Bronchial epithelial cell (primary cell): ENCODE results near the gene WT1. TPM values are rescaled to one million over a fixed set of nuclear protein-coding genes. Genes with fewer than 3 reads are reported as not detected.

Source experiments
- DNase-seq: peaks from one replicate; pipeline ENCODE4 v3.0.0-alpha.2; 2010; ENCODE audit warnings: low read depth
- FAIRE-seq: peaks from 2 replicates; lab custom pipeline; 2011; peaks lifted over from hg19 to GRCh38; lab: Jason Lieb, UNC
- H3K27me3 ChIP-seq: 2 replicates; pipeline ENCODE4 v1.5.1; 2011; ENCODE audit warnings: low read length; ENCODE audit not compliant: control insufficient read depth, insufficient read depth
- H3K36me3 ChIP-seq: 2 replicates; pipeline ENCODE4 v1.5.1; 2011; ENCODE audit warnings: low read length; ENCODE audit not compliant: control insufficient read depth, insufficient read depth
- H3K4me3 ChIP-seq: 2 replicates; pipeline ENCODE4 v1.5.1; 2011; ENCODE audit warnings: mild to moderate bottlenecking, low read depth, low read length, control low read depth
- total RNA-seq: library from RNA; depleted of rRNA; stranded (reverse); fragments of >200 nt; gene quantifications from 2 replicates; pipeline ENCODE4 v1.2.1, GENCODE V29; 2014
- TF ChIP-seq, protein P1 (sequence below): IDR thresholded peaks from 2 replicates; pipeline ENCODE4 v1.5.1; 2011; ENCODE audit warnings: mild to moderate bottlenecking, moderate library complexity, low read length, control low read depth, inconsistent platforms; ENCODE audit not compliant: insufficient read depth, severe bottlenecking

Gene WT1
- total RNA-seq, 1 donor from 2014 or later = not detected

- Histone ChIP-seq H3K4me3 (no peak overlapping the region), H3K27me3 (peaks cover 54% of the 10 kb centered on the region), H3K36me3 (no peaks in the 10 kb centered on the region)
- TF ChIP-seq, protein P1, sequence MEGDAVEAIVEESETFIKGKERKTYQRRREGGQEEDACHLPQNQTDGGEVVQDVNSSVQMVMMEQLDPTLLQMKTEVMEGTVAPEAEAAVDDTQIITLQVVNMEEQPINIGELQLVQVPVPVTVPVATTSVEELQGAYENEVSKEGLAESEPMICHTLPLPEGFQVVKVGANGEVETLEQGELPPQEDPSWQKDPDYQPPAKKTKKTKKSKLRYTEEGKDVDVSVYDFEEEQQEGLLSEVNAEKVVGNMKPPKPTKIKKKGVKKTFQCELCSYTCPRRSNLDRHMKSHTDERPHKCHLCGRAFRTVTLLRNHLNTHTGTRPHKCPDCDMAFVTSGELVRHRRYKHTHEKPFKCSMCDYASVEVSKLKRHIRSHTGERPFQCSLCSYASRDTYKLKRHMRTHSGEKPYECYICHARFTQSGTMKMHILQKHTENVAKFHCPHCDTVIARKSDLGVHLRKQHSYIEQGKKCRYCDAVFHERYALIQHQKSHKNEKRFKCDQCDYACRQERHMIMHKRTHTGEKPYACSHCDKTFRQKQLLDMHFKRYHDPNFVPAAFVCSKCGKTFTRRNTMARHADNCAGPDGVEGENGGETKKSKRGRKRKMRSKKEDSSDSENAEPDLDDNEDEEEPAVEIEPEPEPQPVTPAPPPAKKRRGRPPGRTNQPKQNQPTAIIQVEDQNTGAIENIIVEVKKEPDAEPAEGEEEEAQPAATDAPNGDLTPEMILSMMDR = no peak
- no peak for FAIRE-seq
- DNase-seq = no peak
Observed at GRCh38 chr11:32428665-32429303, 6.6 kb downstream of the WT1 start.

- H3K36me3 ChIP-seq = no peaks in the 10 kb centered on the region
- peaks cover 50% of the 10 kb centered on the region for H3K27me3 ChIP-seq
- no peak overlapping the region for H3K4me3 ChIP-seq
- DNase-seq (no peak), FAIRE-seq (no peak)
- TF ChIP-seq, protein P1 = no peak
Observed at GRCh38 chr11:32427935-32428664, 7.2 kb downstream of the WT1 start.

DNA sequence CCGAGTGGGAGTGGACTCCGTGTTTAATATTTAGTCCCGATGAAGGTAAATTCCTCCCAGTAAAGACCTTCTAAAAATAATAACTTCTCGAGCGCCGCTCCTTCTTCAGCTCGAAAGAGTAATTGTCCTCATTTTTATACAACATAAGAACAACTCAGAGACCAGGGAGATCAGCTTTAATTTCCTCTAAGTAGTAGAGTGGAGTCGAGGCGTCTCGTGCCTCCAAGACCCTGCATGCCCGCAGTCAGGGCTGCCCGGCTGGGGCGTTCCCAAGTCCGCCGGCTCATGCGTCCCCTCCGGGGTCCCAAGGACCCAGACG lies 7.8 kb downstream of the WT1 start:
- H3K27me3 ChIP-seq = peaks cover 45% of the 10 kb centered on the region
- no peaks in the 10 kb centered on the region for H3K36me3 ChIP-seq
- TF ChIP-seq, protein P1 = no peak
- FAIRE-seq (no peak), DNase-seq (no peak)
- H3K4me3 ChIP-seq = no peak overlapping the region

- no peaks in the 10 kb centered on the region for H3K36me3 ChIP-seq
- FAIRE-seq (no peak), DNase-seq (no peak)
- no peak overlapping the region for H3K4me3 ChIP-seq
- peaks cover 41% of the 10 kb centered on the region for H3K27me3 ChIP-seq
- TF ChIP-seq, protein P1 = no peak
Observed at GRCh38 chr11:32426819-32427615, 8.3 kb downstream of the WT1 start.

DNA sequence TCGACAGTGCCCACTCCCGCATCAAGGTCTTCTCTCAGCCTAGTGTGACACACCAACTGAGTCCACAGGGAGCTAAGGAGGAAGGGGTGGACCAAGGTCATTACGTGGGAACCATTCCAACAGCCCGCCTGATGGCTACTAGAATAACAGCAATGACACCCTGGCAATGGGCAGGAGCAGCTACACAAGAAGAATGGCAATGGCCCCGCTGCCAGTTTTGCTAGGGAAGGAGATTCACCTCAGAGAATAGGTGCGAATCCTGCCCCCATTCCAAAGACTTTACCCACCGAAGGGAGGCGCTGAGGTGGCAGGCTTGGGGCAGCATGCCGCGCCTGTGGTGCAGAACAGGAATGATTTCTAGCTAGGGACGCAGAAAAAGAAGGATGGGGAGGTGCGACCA lies 9.1 kb downstream of the WT1 start:
- DNase-seq = no peak
- no peak overlapping the region for H3K4me3 ChIP-seq
- TF ChIP-seq, protein P1 = no peak
- H3K27me3 ChIP-seq = peaks cover 38% of the 10 kb centered on the region
- no peaks in the 10 kb centered on the region for H3K36me3 ChIP-seq
- FAIRE-seq = no peak
